Caco-2 (cell line): ENCODE results near the gene RAD51B. TPM values are rescaled to one million over a fixed set of nuclear protein-coding genes. Genes with fewer than 3 reads are reported as not detected.

Experiments used
- BruUV-seq: library from RNA; stranded (reverse); fragments of 400-500 nt; replicated peaks from 2 replicates; lab custom pipeline; 2021; lab: Mats Ljungman, UMichigan
- CTCF ChIA-PET: fragments of 300-600 bp; sonication (Branson Sonifier 250); formaldehyde crosslinking; loops from one replicate; lab custom pipeline; 2022; ENCODE audit warnings: antibody characterized with exemption; lab: Charles Lee
- POLR2A ChIA-PET: fragments of 300-600 bp; sonication (Branson Sonifier 250); formaldehyde crosslinking; loops from one replicate; lab custom pipeline; 2022; ENCODE audit warnings: antibody characterized with exemption; lab: Charles Lee
- DNase-seq, 2 experiments: peaks; one replicate each; pipeline versions ENCODE4 v3.0.0 to v3.0.0-alpha.2; 2020 to 2022
- H3K27me3 ChIP-seq: replicated peaks from 2 replicates; pipeline ENCODE4 v1.6.0; 2011; ENCODE audit warnings: low read length; ENCODE audit not compliant: control insufficient read depth, insufficient read depth
- H3K36me3 ChIP-seq: 2 replicates; pipeline ENCODE4 v1.5.1; 2011; ENCODE audit warnings: low read length; ENCODE audit not compliant: control insufficient read depth, insufficient read depth
- H3K4me1 ChIP-seq: fragments of 250-450 bp; sonication (Bioruptor Pico); 2 replicates; pipeline ENCODE4 v1.5.1; 2020; ENCODE audit warnings: mild to moderate bottlenecking
- H3K4me3 ChIP-seq: 2 replicates; pipeline ENCODE4 v1.5.1; 2011; ENCODE audit warnings: low read depth, mild to moderate bottlenecking, control low read depth, low read length
- H3K9me3 ChIP-seq: fragments of 250-450 bp; sonication (Bioruptor Pico); 2 replicates; pipeline ENCODE4 v1.5.1; 2020; ENCODE audit warnings: mild to moderate bottlenecking, moderate library complexity
- H3K27ac Mint-ChIP-seq: one replicate; pipeline ENCODE4 v1.8.0; 2022; ENCODE audit warnings: mixed read lengths; ENCODE audit not compliant: unreplicated experiment
- H3K27me3 Mint-ChIP-seq: one replicate; pipeline ENCODE4 v1.8.0; 2022; ENCODE audit warnings: mixed read lengths; ENCODE audit not compliant: insufficient read depth, unreplicated experiment
- H3K36me3 Mint-ChIP-seq: one replicate; pipeline ENCODE4 v1.8.0; 2022; ENCODE audit warnings: mild to moderate bottlenecking, mixed read lengths; ENCODE audit not compliant: insufficient read depth, unreplicated experiment
- H3K4me1 Mint-ChIP-seq: one replicate; pipeline ENCODE4 v1.8.0; 2022; ENCODE audit warnings: low read depth, mixed read lengths; ENCODE audit not compliant: unreplicated experiment
- H3K4me3 Mint-ChIP-seq: one replicate; pipeline ENCODE4 v1.8.0; 2022; ENCODE audit warnings: mild to moderate bottlenecking, moderate library complexity, mixed read lengths; ENCODE audit not compliant: unreplicated experiment
- H3K9me3 Mint-ChIP-seq: one replicate; pipeline ENCODE4 v1.8.0; 2022; ENCODE audit warnings: mixed read lengths; ENCODE audit not compliant: unreplicated experiment
- CTCF ChIP-seq, 2 experiments: fragments of 200-600 bp in 1 of 2; IDR thresholded peaks; 1 replicate in 1 of 2; 2 replicates in 1 of 2; pipeline versions ENCODE4 v1.5.1 to v1.8.0; 2011 to 2022; ENCODE audit warnings: antibody characterized with exemption in 1 of 2, control low read depth in 1 of 2, inconsistent platforms in 1 of 2, low read depth in 1 of 2, low read length in 1 of 2, mild to moderate bottlenecking in 1 of 2, moderate library complexity in 1 of 2; ENCODE audit not compliant: insufficient read depth in 1 of 2, severe bottlenecking in 1 of 2, unreplicated experiment in 1 of 2
- intact Hi-C: fragments of 100-400 bp; cut with micrococcal nuclease; formaldehyde crosslinking; loops from one replicate; pipeline ENCODE4 v1.10.0; 2022; ENCODE audit not compliant: unreplicated experiment
- total RNA-seq: library from RNA; stranded (reverse); gene quantifications from 2 replicates; pipeline ENCODE4 v1.2.3, GENCODE V29; 2022

Gene RAD51B
- total RNA-seq, 1 experiment from 2014 or later: 16.7 TPM

GRCh38 chr14:68325267-68325807 is 505.8 kb downstream of the RAD51B start:
- Mint-ChIP-seq H3K27me3 (no peaks in the 10 kb centered on the region), H3K27ac (no peak overlapping the region), H3K4me1 (no peaks in the 10 kb centered on the region), H3K4me3 (no peak overlapping the region), H3K36me3 (no peaks in the 10 kb centered on the region), H3K9me3 (no peaks in the 10 kb centered on the region)
- Histone ChIP-seq H3K4me3 (no peak overlapping the region), H3K27me3 (no peaks in the 10 kb centered on the region), H3K36me3 (no peaks in the 10 kb centered on the region), H3K4me1 (no peaks in the 10 kb centered on the region), H3K9me3 (no peaks in the 10 kb centered on the region)
- ChIA-PET CTCF (no interaction called here), POLR2A (no interaction called here)
- no TSS peak for BruUV-seq
- intact Hi-C loops: no loop called here
- TF ChIP-seq CTCF (IDR thresholded peaks at IDR 0.05; ENCODE audit: insufficient read depth in 1 of 2, low read depth in 1 of 2, low read length in 1 of 2, severe bottlenecking in 1 of 2, unreplicated experiment in 1 of 2): no peak
- no peak for DNase-seq

- Mint-ChIP-seq H3K27ac (no peak overlapping the region), H3K4me3 (no peak overlapping the region), H3K9me3 (no peaks in the 10 kb centered on the region), H3K27me3 (no peaks in the 10 kb centered on the region), H3K36me3 (no peaks in the 10 kb centered on the region), H3K4me1 (no peaks in the 10 kb centered on the region)
- BruUV-seq: no TSS peak
- DNase-seq: no peak
- Histone ChIP-seq H3K36me3 (no peaks in the 10 kb centered on the region), H3K4me3 (no peak overlapping the region), H3K27me3 (no peaks in the 10 kb centered on the region), H3K9me3 (no peaks in the 10 kb centered on the region), H3K4me1 (no peaks in the 10 kb centered on the region)
- CTCF ChIA-PET: no interaction called here
- POLR2A ChIA-PET: no interaction called here
- no peak for TF ChIP-seq CTCF (IDR thresholded peaks at IDR 0.05; ENCODE audit: insufficient read depth in 1 of 2, low read depth in 1 of 2, low read length in 1 of 2, severe bottlenecking in 1 of 2, unreplicated experiment in 1 of 2)
- intact Hi-C loops: no loop called here
Measured at GRCh38 chr14:68327231-68327630, 507.7 kb downstream of the RAD51B start.

- Mint-ChIP-seq H3K27me3 (no peaks in the 10 kb centered on the region), H3K27ac (no peak overlapping the region), H3K4me3 (no peak overlapping the region), H3K36me3 (no peaks in the 10 kb centered on the region), H3K4me1 (no peaks in the 10 kb centered on the region), H3K9me3 (no peaks in the 10 kb centered on the region)
- TF ChIP-seq CTCF (IDR thresholded peaks at IDR 0.05; ENCODE audit: insufficient read depth in 1 of 2, low read depth in 1 of 2, low read length in 1 of 2, severe bottlenecking in 1 of 2, unreplicated experiment in 1 of 2): no peak
- no peak for DNase-seq
- Histone ChIP-seq H3K9me3 (no peaks in the 10 kb centered on the region), H3K27me3 (no peaks in the 10 kb centered on the region), H3K4me1 (no peaks in the 10 kb centered on the region), H3K36me3 (no peaks in the 10 kb centered on the region), H3K4me3 (no peak overlapping the region)
- no TSS peak for BruUV-seq
- intact Hi-C loops: no loop called here
- ChIA-PET POLR2A (no interaction called here), CTCF (no interaction called here)
Measured at GRCh38 chr14:68328509-68328908, 508.9 kb downstream of the RAD51B start.
